Fibroblast of the aortic adventitia (primary cell): ENCODE results near the gene NPTXR. TPM values are rescaled to one million over a fixed set of nuclear protein-coding genes. Genes with fewer than 3 reads are reported as not detected.

Experiments
- DNase-seq: peaks from one replicate; pipeline ENCODE4 v3.0.0-alpha.2; 2010; ENCODE audit warnings: low read depth
- H3K4me3 ChIP-seq: 2 replicates; pipeline ENCODE4 v1.5.1; 2011; ENCODE audit warnings: low read depth, mild to moderate bottlenecking, control low read depth, low read length, moderate library complexity
- total RNA-seq: library from RNA; depleted of rRNA; stranded (reverse); fragments of >200 nt; gene quantifications from 2 replicates; pipeline ENCODE4 v1.2.3, GENCODE V29; 2012; ENCODE audit warnings: low replicate concordance
- TF ChIP-seq, protein P1 (sequence below): IDR thresholded peaks from 2 replicates; pipeline ENCODE4 v1.5.1; 2011; ENCODE audit warnings: mild to moderate bottlenecking, low read length, control low read depth, inconsistent platforms; ENCODE audit not compliant: insufficient read depth

The NPTXR gene
- total RNA-seq, 1 donor = 1.3 TPM

DNA sequence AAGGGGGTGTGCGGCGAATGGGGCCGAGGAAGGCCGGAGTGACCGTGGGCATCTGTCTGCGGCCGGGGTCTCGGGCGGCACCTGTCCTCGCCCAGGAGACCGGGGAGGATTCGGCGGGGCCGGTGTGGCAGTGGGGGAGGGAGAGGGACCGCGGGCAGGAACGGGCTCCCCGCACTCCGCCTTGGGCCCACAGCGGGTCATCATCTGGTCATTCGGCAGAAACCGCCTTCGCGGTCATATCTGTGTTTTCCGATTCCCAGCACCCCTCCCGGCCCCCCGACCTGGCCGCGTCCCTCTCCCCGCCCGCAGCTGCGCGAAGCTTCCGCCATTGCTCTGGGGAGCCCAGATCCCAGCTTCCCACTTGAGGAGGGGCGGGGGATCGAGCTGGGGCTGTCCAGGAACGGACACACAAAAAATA is 29.0 kb upstream of the NPTXR start:
- TF ChIP-seq, protein P1, sequence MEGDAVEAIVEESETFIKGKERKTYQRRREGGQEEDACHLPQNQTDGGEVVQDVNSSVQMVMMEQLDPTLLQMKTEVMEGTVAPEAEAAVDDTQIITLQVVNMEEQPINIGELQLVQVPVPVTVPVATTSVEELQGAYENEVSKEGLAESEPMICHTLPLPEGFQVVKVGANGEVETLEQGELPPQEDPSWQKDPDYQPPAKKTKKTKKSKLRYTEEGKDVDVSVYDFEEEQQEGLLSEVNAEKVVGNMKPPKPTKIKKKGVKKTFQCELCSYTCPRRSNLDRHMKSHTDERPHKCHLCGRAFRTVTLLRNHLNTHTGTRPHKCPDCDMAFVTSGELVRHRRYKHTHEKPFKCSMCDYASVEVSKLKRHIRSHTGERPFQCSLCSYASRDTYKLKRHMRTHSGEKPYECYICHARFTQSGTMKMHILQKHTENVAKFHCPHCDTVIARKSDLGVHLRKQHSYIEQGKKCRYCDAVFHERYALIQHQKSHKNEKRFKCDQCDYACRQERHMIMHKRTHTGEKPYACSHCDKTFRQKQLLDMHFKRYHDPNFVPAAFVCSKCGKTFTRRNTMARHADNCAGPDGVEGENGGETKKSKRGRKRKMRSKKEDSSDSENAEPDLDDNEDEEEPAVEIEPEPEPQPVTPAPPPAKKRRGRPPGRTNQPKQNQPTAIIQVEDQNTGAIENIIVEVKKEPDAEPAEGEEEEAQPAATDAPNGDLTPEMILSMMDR = no peak
- peak; percentile 50 for DNase-seq
- H3K4me3 ChIP-seq = peak overlapping the region; percentile 74

DNA sequence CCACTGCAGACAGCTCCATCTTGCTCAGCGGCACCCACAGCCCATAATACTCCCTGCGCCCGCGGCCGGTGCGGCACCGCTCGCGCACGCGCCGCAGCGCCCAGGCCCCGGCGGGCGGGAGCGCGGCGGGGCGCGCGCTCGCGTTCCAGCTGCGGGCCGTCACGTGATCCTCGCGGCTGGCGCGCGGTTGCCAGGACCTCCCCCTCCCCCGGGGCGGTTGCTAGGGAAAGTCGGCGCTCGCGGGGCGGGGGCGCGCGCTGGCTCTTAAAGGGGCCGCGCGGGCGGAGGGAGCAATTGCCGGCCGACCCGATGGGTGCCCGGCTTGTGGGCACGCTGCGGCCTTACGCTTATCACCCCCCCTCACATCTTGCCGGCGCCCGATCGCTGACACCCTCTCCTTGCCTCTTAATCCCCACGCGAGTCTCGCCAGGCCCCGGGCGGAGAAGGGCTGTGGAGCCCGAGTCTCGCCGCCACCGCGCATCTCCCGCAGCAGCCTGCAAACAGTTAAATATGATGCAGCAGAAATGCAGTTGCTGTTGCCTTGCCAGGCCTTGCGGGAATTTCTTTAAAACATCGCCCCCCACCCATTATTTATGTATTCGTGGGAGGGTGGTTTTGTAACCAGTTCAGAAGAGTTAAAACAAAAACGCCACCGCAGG is 28.5 kb upstream of the NPTXR start, which contains the start of gene CBX6:
TSS of gene CBX6 (minus strand) at position 45 of the 659 bp plus-strand sequence. CDS start at position 19, 26 bp downstream.
- peak within 1 kb of the TSS; percentile 78 for H3K4me3 ChIP-seq
- peak; percentile 89 for DNase-seq
- TF ChIP-seq, protein P1 = no peak

DNA sequence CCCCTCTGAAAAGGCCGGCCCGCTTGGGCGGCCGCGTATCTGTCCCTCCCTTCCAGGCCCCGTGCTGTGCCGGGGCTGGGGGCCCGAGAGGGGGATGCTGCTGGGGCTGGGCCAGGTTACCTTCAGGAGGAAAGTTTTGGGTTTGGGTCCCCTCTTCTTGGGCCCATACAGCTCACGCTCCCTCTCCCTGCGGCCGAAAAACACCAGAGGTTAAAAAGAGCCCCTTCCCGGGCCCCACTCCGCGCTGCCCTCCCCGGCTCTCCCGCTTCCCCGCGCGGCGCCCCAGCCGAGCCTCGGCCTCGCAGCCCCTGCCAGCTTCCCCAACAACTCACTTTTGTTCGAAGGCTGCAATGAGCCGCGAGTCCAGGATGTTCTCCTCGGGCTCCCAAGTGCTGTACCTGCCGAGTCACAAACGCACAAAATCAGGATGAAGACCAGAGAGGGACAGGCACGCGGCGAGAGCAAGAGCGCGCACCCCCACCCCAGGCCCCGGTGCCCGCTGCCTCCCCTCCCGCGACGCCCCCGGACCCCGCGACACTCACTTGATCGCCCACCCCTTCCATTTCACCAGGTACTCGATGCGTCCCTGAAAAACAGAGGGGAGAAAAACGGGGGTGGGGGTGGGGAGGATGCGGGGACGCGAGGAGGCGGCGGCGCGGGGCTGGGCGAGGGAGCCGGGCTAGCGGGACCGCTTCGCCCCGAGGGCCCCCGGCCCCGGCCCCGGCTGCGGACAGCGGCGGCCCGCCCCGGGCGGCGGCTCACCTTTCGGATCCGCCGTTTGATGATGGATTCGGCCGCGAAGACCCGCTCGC is 27.7 kb upstream of the NPTXR start:
- TF ChIP-seq, protein P1 = no peak

DNA sequence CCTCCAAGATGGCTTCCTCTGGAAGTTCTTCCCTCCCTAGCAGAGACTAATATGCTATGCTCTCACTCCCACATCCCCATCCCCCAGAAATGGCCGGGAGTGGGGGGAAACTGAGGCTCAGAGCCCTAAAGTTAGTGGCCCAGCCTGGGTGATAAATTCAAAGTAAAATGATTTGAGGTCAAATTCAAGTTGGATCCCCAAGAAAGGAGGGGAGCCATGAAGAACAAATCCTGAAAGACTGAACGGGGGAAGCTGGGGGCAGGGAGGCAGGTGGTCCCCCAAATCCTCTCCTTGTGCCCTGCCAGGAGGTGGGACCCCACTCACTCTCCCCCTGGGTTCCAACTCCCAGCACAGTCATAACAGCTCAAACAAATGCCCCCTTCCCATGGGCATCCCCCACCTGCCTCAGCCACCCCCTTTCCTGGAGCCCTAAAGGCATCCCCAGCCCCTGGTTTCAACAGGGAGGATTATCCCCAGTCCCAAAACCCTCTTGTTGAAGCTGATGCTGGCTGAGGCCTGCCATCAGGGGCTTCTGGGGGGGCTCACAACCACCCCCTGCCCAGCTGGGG is 27.0 kb upstream of the NPTXR start:
- peak overlapping the region; percentile 78 for H3K4me3 ChIP-seq
- TF ChIP-seq, protein P1 = no peak
- DNase-seq = no peak

More for the DNA sequence above, 27.7 kb upstream of the NPTXR start:
- DNase-seq = no peak
- H3K4me3 ChIP-seq = peak overlapping the region; percentile 78

DNA sequence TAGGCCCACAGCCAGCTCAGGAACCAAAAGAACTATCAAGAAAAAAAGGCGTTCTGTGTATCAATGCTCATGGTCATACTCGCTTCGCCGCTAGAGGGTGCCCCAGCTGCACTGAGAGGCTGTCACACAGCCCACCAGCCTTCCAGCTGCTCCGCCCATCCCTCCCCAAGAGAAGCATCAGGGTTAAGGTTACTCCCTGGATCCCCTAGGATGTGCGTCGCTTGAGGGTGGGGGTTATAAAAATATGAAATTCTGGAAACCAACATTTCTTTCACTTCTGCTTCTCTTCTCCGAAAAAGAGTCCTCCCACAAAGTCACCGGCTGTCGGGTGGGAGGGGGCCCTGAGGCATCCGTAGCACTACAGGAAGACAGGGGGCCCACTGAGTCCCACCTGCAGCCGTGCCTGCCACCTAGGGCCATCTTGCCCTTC is 26.5 kb upstream of the NPTXR start:
- DNase-seq = peak; percentile 82
- H3K4me3 ChIP-seq = peak overlapping the region; percentile 78
- TF ChIP-seq, protein P1 = peak; percentile 91

DNA sequence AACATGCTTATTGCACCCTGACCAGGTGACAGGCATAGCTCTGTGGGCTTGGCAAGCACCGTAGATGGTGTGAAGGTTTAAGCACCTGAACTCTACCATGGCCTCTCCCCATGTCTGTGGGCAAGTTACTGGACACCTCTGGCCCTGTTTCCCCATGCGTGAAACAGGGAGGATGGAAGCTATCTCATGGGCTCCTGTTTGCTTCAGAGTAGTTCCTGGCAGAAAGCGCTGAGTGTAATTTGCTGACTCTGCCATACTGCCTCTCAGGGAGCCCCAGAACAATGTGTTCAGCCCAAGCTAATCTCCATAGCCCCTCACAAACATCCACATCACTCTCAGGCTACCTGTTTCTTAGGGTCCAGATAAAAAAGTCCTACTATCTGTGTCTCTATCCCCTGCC is 25.8 kb upstream of the NPTXR start:
- no peak overlapping the region for H3K4me3 ChIP-seq
- DNase-seq = no peak
- TF ChIP-seq, protein P1 = no peak
